GM06990 (cell line): ENCODE data around the gene FPR1.

ENCODE experiments used
- DNase-seq: peaks from one replicate; pipeline ENCODE4 v3.0.0-alpha.2; 2011; ENCODE audit not compliant: insufficient read length; ENCODE audit errors: extremely low read depth
- H3K27me3 ChIP-seq: replicated peaks from 2 replicates; pipeline ENCODE4 v1.6.0; 2011; ENCODE audit warnings: low read length; ENCODE audit not compliant: control insufficient read depth, insufficient read depth
- H3K36me3 ChIP-seq: 2 replicates; pipeline ENCODE4 v1.5.1; 2011; ENCODE audit warnings: low read length; ENCODE audit not compliant: control insufficient read depth, insufficient read depth
- H3K4me3 ChIP-seq: replicated peaks from 2 replicates; pipeline ENCODE4 v1.5.1; 2011; ENCODE audit warnings: low read depth, mild to moderate bottlenecking, control low read depth, low read length
- TF ChIP-seq, protein P1 (sequence below): IDR thresholded peaks from 2 replicates; pipeline ENCODE4 v1.5.1; 2011; ENCODE audit warnings: low read length, control low read depth, mild to moderate bottlenecking, inconsistent platforms; ENCODE audit not compliant: insufficient read depth, poor library complexity, severe bottlenecking

FPR1 gene

DNA sequence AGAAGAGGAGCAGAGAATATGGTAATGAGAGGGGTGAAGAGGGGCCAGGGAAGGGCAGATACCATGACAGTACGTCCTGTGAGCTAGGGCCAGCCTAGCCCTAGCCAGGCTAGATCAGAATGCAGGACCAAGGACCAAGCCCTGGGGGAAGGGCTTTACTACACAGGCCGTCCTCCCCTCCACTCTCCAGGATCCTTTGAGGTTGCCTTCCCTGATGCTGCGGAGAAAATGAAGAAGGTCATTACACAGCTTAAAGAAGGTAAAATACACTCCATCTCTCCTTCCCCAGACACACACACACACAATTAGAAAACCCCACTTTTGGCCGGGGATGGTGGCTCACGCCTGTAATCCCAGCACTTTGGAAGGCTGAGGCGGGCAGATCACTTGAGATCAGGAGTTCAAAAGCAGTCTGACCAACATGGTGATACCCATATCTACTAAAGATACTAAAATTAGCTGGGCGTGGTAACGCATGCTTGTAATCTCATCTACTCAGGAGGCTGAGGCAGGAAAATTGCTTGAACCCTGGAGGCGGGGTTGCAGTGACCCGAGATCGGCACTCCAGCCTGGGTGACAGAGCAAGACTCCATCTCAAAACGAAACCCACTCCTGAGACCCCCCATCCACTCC lies 50.1 kb downstream of the FPR1 start:
- DNase-seq = no peak
- TF ChIP-seq, protein P1, sequence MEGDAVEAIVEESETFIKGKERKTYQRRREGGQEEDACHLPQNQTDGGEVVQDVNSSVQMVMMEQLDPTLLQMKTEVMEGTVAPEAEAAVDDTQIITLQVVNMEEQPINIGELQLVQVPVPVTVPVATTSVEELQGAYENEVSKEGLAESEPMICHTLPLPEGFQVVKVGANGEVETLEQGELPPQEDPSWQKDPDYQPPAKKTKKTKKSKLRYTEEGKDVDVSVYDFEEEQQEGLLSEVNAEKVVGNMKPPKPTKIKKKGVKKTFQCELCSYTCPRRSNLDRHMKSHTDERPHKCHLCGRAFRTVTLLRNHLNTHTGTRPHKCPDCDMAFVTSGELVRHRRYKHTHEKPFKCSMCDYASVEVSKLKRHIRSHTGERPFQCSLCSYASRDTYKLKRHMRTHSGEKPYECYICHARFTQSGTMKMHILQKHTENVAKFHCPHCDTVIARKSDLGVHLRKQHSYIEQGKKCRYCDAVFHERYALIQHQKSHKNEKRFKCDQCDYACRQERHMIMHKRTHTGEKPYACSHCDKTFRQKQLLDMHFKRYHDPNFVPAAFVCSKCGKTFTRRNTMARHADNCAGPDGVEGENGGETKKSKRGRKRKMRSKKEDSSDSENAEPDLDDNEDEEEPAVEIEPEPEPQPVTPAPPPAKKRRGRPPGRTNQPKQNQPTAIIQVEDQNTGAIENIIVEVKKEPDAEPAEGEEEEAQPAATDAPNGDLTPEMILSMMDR = no peak
- H3K4me3 ChIP-seq = no peak overlapping the region
- no peaks in the 10 kb centered on the region for H3K27me3 ChIP-seq
- no peaks in the 10 kb centered on the region for H3K36me3 ChIP-seq

DNA sequence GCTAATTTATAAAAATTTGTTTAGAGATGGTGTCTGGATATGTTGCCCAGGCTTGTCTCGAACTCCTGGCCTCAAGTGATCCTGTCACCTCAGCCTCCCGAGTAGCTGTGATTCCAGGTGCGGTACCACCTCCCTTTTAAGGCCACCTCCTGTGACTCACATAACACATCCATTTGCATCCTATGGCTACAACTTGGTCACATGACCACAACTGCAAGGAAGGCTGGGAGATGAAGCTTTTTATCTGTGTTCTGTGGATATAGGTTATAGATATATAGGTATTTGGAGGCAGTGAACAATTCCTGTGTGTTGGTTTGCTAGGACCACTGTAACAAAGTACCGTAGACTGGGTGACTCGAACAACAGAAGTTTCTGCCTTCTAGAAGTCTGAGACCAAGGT lies 52.5 kb downstream of the FPR1 start:
- no peaks in the 10 kb centered on the region for H3K36me3 ChIP-seq

DNA sequence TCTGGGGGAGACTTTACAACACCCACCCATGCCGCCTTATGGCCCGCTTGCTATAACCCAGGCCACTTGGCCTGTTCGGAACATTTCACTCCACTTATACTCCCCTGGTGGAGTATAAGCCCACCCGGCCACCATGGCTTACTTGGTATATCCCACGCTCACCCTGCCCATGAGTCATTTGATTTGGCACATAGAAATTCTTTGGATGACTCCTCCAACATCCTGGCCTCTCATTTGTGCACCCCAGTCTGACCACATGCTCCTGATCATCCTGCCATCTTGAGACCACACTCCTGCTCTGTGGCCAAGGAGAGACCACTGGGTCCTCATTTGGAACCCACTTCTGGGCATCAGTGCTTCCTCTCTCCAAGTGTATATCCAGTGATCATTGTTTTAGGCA lies 53.4 kb downstream of the FPR1 start:
- DNase-seq = no peak
- no peaks in the 10 kb centered on the region for H3K36me3 ChIP-seq
- H3K4me3 ChIP-seq = no peak overlapping the region
- TF ChIP-seq, protein P1 = no peak
- H3K27me3 ChIP-seq = no peaks in the 10 kb centered on the region; the same call in 1 of the 2 replicates

More for the DNA sequence above, 52.5 kb downstream of the FPR1 start:
- Histone ChIP-seq H3K4me3 (no peak overlapping the region), H3K27me3 (no peaks in the 10 kb centered on the region; the same call in 1 of the 2 replicates)
- TF ChIP-seq, protein P1 = no peak
- DNase-seq = no peak

DNA sequence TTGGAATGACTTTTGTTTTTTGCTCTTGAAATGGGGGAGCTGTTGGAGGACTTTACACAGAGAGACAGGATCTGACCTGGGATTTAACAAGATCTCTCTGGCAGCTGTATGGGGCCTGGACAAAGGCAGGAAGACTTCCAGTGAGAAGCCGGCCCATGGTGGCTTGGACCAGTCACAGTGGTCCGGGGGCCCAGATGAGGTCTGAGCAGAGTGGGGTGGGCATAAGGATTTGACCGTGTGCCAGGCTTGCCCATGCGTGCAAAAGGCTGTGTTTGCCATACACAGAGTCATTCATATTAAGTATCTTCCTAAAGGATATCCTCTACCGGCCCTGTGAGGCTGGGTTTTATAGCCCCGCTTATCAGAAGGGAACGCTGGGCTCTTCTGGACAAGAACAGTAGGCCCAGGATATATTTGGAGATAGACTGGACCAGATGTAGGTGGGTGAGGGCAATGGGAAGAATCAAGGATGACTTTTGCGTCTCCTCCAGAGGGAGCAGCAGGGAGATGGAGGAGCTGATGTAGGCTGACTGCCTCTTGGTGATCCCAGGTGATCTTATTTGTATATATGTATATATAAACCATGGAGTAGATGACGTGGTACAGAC lies 54.4 kb downstream of the FPR1 start:
- H3K27me3 ChIP-seq = no peaks in the 10 kb centered on the region; the same call in 1 of the 2 replicates
- H3K4me3 ChIP-seq = no peak overlapping the region
- TF ChIP-seq, protein P1 = no peak
- no peak for DNase-seq
- H3K36me3 ChIP-seq = no peaks in the 10 kb centered on the region

DNA sequence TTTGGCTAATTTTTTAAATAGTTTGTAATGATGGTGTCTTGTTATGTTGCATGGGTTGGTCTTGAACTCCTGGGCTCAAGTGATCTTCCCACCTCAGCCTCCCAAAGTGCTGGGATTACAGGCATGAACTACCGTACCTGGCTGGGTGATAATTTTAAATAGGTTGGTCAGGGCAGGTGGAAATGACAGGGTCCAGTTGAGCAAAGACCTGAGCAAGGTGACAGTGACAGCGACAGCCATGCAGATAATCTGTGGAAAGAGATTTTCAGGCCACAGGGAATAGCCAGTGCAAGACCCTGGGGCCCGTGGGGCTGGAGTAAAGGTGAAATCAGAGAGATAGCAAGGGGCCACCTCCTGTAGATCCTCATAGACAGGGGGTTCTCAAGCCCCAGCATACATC lies 55.1 kb downstream of the FPR1 start:
- DNase-seq = no peak
- no peaks in the 10 kb centered on the region; the same call in 1 of the 2 replicates for H3K27me3 ChIP-seq
- TF ChIP-seq, protein P1 = no peak
- H3K36me3 ChIP-seq = no peaks in the 10 kb centered on the region
- no peak overlapping the region for H3K4me3 ChIP-seq
